Uterus (tissue), 4 donors: ENCODE results near the gene DOCK1. TPM values are rescaled to one million over a fixed set of nuclear protein-coding genes. Genes with fewer than 3 reads are reported as not detected.

Experiments used
- DNase-seq, 2 donors: peaks; one replicate each; pipeline ENCODE4 v3.0.0-alpha.2; 2019 to 2020
- H3K27ac ChIP-seq, 2 donors: fragments of 200-600 bp; sonication (generic); 1 replicate in 1 of 2; 2 replicates in 1 of 2; pipeline ENCODE4 v1.5.1; 2016 to 2018
- H3K27me3 ChIP-seq, 2 donors: fragments of 200-600 bp; sonication (generic); one replicate each; pipeline ENCODE4 v1.5.1; 2018 to 2019; ENCODE audit warnings: control low read depth in 1 of 2
- H3K36me3 ChIP-seq, 2 donors: fragments of 200-600 bp; sonication (generic); one replicate each; pipeline ENCODE4 v1.5.1; 2019; ENCODE audit warnings: control low read depth in 1 of 2
- H3K4me1 ChIP-seq, 2 donors: fragments of 200-600 bp; sonication (generic); one replicate each; pipeline ENCODE4 v1.5.1; 2018 to 2019; ENCODE audit warnings: control low read depth in 1 of 2
- H3K4me3 ChIP-seq, 2 donors: fragments of 200-600 bp; sonication (generic); 1 replicate in 1 of 2; 2 replicates in 1 of 2; pipeline ENCODE4 v1.5.1; 2018 to 2019; ENCODE audit warnings: mild to moderate bottlenecking in 1 of 2
- H3K9me3 ChIP-seq, 2 donors: fragments of 200-600 bp; sonication (generic); one replicate each; pipeline ENCODE4 v1.5.1; 2019; ENCODE audit warnings: control low read depth in 1 of 2
- POLR2A ChIP-seq, 2 donors: fragments of 450-650 bp; IDR thresholded peaks; one replicate each; pipeline ENCODE4 v1.6.1; 2016; ENCODE audit warnings: antibody characterized with exemption in 2 of 2, mild to moderate bottlenecking in 1 of 2, moderate library complexity in 1 of 2
- intact Hi-C: fragments of 100-400 bp; cut with DNase I; formaldehyde crosslinking; loops from one replicate; pipeline ENCODE4 v1.15.1; 2023; ENCODE audit warnings: low total_unique reads
- total RNA-seq, 4 donors: library from RNA; depleted of rRNA in 3 of 4; stranded (reverse); fragments of >200 nt in 3 of 4; gene quantifications; one replicate each; pipeline versions ENCODE4 v1.1.0 to v1.2.4, GENCODE V29; 2014 to 2023
- TF ChIP-seq, protein P1 (sequence below), 4 experiments: fragments of 200-600 bp in 2 of 4; fragments of 450-650 bp in 2 of 4; sonication (generic) in 2 of 4; IDR thresholded peaks; one replicate each; pipeline ENCODE4 v1.5.1; 2016 to 2019; ENCODE audit warnings: antibody characterized with exemption in 4 of 4, mild to moderate bottlenecking in 2 of 4, moderate library complexity in 1 of 4
- donor health status: DM: yes; HTN: yes; CAD: no.

The DOCK1 gene
- total RNA-seq, 4 donors from 2014 or later = 15.6 to 130 (median 65.0) TPM

DNA sequence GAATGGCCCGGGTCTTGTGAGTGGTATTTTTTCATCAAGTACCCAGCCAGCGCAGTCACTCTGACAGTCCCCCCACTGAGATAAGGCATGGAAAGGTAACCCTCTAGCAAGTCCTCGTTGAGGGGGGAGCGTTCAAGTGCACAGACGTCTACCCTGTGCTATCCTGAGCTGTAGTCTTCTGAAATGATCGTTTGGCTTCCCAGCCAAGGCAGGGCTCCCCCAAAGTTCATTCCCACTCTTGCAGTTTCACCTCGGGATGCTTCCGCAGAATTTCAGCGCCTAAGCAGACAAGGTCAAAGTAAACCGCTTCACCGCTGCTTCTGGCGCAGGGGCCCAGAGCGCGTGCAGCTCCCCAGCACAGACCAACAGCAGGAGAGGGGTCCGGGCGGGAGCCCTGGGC, 289.4 kb downstream of the DOCK1 start:
- Histone ChIP-seq H3K9me3 (no peaks in the 10 kb centered on the region), H3K4me3 (no peak overlapping the region), H3K36me3 (no peaks in the 10 kb centered on the region), H3K27ac (no peak overlapping the region), H3K4me1 (peaks cover 0 to 5% of the 10 kb centered on the region in 2 donors), H3K27me3 (no peaks in the 10 kb centered on the region)
- no peak for DNase-seq
- no peak for TF ChIP-seq POLR2A (IDR thresholded peaks at IDR 0.05)
- TF ChIP-seq, protein P1, sequence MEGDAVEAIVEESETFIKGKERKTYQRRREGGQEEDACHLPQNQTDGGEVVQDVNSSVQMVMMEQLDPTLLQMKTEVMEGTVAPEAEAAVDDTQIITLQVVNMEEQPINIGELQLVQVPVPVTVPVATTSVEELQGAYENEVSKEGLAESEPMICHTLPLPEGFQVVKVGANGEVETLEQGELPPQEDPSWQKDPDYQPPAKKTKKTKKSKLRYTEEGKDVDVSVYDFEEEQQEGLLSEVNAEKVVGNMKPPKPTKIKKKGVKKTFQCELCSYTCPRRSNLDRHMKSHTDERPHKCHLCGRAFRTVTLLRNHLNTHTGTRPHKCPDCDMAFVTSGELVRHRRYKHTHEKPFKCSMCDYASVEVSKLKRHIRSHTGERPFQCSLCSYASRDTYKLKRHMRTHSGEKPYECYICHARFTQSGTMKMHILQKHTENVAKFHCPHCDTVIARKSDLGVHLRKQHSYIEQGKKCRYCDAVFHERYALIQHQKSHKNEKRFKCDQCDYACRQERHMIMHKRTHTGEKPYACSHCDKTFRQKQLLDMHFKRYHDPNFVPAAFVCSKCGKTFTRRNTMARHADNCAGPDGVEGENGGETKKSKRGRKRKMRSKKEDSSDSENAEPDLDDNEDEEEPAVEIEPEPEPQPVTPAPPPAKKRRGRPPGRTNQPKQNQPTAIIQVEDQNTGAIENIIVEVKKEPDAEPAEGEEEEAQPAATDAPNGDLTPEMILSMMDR (IDR thresholded peaks at IDR 0.05) = no peak
- intact Hi-C loops = no loop called here

DNA sequence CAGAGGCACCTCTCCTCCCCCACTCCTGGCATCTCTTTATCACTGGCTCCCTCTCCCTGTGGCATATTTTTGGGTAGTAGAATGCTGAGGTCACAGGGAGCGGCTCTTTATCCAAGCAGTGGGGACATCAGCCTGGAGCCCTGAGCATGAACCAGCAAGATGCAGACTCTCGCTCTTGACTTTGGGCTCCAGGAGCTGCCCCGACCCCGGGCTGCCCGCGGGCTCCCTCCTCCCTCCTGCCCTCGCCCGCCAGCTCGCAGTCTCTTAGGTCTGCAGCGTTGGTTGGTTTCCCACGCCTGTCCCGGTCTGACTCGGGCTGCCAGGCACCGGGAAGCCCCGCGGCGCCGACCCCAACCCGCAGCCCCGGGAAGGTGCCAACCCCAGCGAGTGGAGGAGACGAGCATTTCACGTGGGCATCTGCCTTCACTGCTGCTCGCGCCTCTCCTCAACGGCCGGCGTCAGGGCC, 289.8 kb downstream of the DOCK1 start:
- Histone ChIP-seq H3K9me3 (no peaks in the 10 kb centered on the region), H3K4me3 (peak overlapping the region in 1 of 2 donors; percentile 28), H3K27ac (no peak overlapping the region), H3K4me1 (peaks cover 0 to 5% of the 10 kb centered on the region in 2 donors), H3K27me3 (no peaks in the 10 kb centered on the region), H3K36me3 (no peaks in the 10 kb centered on the region)
- no peak for DNase-seq
- no peak for TF ChIP-seq POLR2A (IDR thresholded peaks at IDR 0.05)
- TF ChIP-seq, protein P1 (IDR thresholded peaks at IDR 0.05) = no peak
- intact Hi-C loops = no loop called here

- Histone ChIP-seq H3K4me3 (peak overlapping the region; percentile 0 to 28), H3K27me3 (no peaks in the 10 kb centered on the region), H3K4me1 (peaks cover 0 to 5% of the 10 kb centered on the region in 2 donors), H3K27ac (no peak overlapping the region), H3K9me3 (no peaks in the 10 kb centered on the region), H3K36me3 (no peaks in the 10 kb centered on the region)
- intact Hi-C loops = no loop called here
- no peak for TF ChIP-seq POLR2A (IDR thresholded peaks at IDR 0.05)
- TF ChIP-seq, protein P1 (IDR thresholded peaks at IDR 0.05) = no peak
- no peak for DNase-seq
These were observed 290.5 kb downstream of the DOCK1 start for GRCh38 chr10:127195571-127196281.

GRCh38 chr10:127196282-127197153, 291.3 kb downstream of the DOCK1 start, which contains the start of gene INSYN2A:
Gene INSYN2A, minus strand, starts transcription at chr10:127196591. Its CDS starts 20,196 bp downstream, at chr10:127176395.
- intact Hi-C loops = no loop called here
- H3K36me3 ChIP-seq = no peaks in the 10 kb centered on the region
- peak in 1 of 2 donors; percentile 42 for DNase-seq
- TF ChIP-seq, protein P1 (IDR thresholded peaks at IDR 0.05) = no peak
- no peak for TF ChIP-seq POLR2A (IDR thresholded peaks at IDR 0.05)
- H3K27ac ChIP-seq = no peak within 1 kb of the TSS
- peaks cover 0 to 5% of the 10 kb centered on the region in 2 donors for H3K4me1 ChIP-seq
- H3K9me3 ChIP-seq = no peaks in the 10 kb centered on the region
- H3K4me3 ChIP-seq = peak within 1 kb of the TSS; percentile 0 to 28
- no peaks in the 10 kb centered on the region for H3K27me3 ChIP-seq

GRCh38 chr10:127197154-127197432, 291.9 kb downstream of the DOCK1 start:
- DNase-seq = no peak
- Histone ChIP-seq H3K27ac (no peak overlapping the region), H3K9me3 (no peaks in the 10 kb centered on the region), H3K27me3 (no peaks in the 10 kb centered on the region), H3K36me3 (no peaks in the 10 kb centered on the region), H3K4me1 (peaks cover 0 to 5% of the 10 kb centered on the region in 2 donors), H3K4me3 (no peak overlapping the region)
- intact Hi-C loops = no loop called here
- no peak for TF ChIP-seq POLR2A (IDR thresholded peaks at IDR 0.05)
- TF ChIP-seq, protein P1 (IDR thresholded peaks at IDR 0.05) = no peak
